AG04450 (cell line): ENCODE results near the gene IZUMO4. TPM values are rescaled to one million over a fixed set of nuclear protein-coding genes. Genes with fewer than 3 reads are reported as not detected.
A peak's percentile ranks its signal among the peaks of the same experiment; 100 is the strongest.

ENCODE experiments used
- CTCF ChIA-PET: fragments of 300-600, 350-600 bp; formaldehyde crosslinking; extraction: SDS; loops from one replicate; lab custom pipeline; 2022; ENCODE audit warnings: antibody characterized with exemption, inconsistent platforms; lab: Charles Lee
- POLR2A ChIA-PET: fragments of 350-600 bp; formaldehyde crosslinking; extraction: SDS; loops from one replicate; lab custom pipeline; 2021; ENCODE audit warnings: antibody characterized with exemption, inconsistent platforms; lab: Yijun Ruan, JAX
- DNase-seq: peaks from one replicate; pipeline ENCODE4 v3.0.0-alpha.2; 2011; ENCODE audit warnings: low read depth, low spot score
- H3K27ac ChIP-seq: one replicate; pipeline ENCODE4 v1.5.1; 2012; ENCODE audit warnings: low read depth, low read length, control low read depth
- H3K27me3 ChIP-seq: one replicate; pipeline ENCODE4 v1.6.0; 2012; ENCODE audit warnings: low read length; ENCODE audit not compliant: control insufficient read depth, insufficient read depth
- H3K4me3 ChIP-seq: 2 replicates; pipeline ENCODE4 v1.5.1; 2011; ENCODE audit warnings: mild to moderate bottlenecking, low read depth, low read length, control low read depth
- H3K9me3 ChIP-seq: 2 replicates; pipeline ENCODE4 v1.5.1; 2012; ENCODE audit warnings: low read length; ENCODE audit not compliant: control insufficient read depth, insufficient read depth
- polyA plus RNA-seq: library from polyadenylated mRNA; depleted of rRNA; stranded (reverse); fragments of >200 nt; gene quantifications from 2 replicates; pipeline ENCODE4 v1.2.3, GENCODE V29; 2011
- TF ChIP-seq, protein P1 (sequence below): IDR thresholded peaks from 2 replicates; pipeline ENCODE4 v1.5.1; 2011; ENCODE audit warnings: low read depth, low read length, control low read depth, inconsistent platforms

IZUMO4 gene
- polyA plus RNA-seq, 1 experiment, result 0.56 TPM

DNA sequence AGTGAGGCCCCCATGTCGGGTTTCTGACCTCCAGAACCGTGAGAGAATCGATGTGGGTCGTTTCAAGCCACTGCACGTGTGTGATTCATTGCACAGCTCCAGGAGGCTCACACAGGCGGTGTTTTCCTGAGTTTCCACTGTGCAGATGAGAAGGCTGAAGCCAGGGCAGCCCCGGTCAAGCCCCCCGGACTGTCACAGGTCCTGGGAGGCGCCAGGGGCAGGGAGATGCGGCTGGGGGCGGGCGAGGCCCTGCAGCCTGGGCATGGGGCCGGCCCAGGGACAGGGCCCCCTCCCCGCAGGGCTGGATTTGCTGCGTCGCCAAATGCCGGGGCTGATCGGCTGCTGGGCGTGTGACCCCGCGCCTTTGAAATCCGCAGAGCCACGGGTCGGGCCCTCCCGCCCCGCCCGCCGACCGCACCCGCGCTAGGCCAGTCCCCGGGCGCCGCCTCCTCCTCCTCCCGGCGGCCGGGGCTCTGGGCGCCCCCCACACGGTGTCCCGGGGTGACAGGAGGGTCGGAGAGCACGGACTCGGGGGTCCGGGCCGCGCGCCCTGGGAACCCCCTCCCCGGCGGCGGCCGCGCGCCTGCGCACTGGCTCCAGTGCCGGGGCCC is 35.7 kb upstream of the IZUMO4 start:
- Histone ChIP-seq H3K4me3 (peak overlapping the region; percentile 58), H3K9me3 (peaks cover 4% of the 10 kb centered on the region; the same call in 1 of the 2 replicates), H3K27me3 (no peaks in the 10 kb centered on the region), H3K27ac (peak overlapping the region; percentile 96)
- TF ChIP-seq, protein P1, sequence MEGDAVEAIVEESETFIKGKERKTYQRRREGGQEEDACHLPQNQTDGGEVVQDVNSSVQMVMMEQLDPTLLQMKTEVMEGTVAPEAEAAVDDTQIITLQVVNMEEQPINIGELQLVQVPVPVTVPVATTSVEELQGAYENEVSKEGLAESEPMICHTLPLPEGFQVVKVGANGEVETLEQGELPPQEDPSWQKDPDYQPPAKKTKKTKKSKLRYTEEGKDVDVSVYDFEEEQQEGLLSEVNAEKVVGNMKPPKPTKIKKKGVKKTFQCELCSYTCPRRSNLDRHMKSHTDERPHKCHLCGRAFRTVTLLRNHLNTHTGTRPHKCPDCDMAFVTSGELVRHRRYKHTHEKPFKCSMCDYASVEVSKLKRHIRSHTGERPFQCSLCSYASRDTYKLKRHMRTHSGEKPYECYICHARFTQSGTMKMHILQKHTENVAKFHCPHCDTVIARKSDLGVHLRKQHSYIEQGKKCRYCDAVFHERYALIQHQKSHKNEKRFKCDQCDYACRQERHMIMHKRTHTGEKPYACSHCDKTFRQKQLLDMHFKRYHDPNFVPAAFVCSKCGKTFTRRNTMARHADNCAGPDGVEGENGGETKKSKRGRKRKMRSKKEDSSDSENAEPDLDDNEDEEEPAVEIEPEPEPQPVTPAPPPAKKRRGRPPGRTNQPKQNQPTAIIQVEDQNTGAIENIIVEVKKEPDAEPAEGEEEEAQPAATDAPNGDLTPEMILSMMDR, result no peak
- DNase-seq, result no peak
- ChIA-PET POLR2A (interaction anchor here (0.6 to 0.8 kb wide), 2 partner anchors 13 to 98 kb away, joined by 3 to 4 read pairs; no protein-coding TSS in a partner anchor), CTCF (no interaction called here)

DNA sequence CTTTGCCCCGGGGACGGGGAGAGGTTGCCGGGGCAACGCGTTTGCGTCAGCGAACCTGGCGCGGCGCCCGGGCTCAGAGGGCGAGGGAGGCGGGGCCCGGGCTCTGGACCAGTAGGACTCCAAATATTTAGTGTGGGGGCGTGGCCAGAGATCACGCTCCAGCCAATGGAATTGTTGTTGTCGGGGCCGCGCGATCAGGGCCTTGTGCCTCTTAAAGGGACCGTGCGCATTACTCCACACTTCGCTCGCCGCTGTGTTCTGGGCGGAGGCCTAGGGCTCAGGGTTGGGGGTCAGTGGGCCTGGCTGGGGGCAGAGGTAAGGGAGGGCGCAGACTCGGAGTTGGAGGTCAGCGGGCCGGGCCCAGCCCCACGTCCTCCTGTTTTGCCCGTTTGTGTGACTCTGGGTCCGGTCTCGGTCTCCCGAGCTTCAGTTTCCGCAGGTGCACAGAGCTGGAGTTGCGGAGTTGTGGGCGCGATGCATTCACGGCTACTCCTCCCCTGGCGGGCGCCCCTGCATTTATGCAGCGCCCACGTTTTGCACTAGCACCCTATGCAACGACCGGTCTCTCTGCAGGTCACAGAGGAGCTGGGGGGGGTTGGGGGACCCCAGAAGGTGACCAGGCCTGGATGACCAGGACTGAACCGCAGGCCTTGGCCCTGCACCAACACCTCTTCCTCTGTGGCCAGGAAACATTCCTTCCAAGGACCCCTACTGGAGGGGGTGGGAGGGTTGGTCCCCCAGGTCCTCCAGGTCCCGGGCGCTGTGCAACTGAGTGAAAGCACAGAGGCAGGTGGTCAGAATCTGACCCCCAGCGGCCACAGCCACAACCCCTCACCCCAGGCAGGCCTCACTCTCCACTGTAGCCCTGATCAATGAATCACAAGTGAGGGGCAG is 35.0 kb upstream of the IZUMO4 start:
- peak; percentile 92 for DNase-seq
- peak overlapping the region; percentile 68 for H3K4me3 ChIP-seq
- CTCF ChIA-PET, result interaction anchor here (0.5 kb wide), 1 partner anchor 43 kb away, joined by 8 read pairs; no protein-coding TSS in a partner anchor
- H3K27me3 ChIP-seq, result no peaks in the 10 kb centered on the region
- POLR2A ChIA-PET, result interaction anchor here (0.6 to 0.8 kb wide), 3 partner anchors 10 to 132 kb away, joined by 3 to 8 read pairs (median 3); no protein-coding TSS in a partner anchor
- TF ChIP-seq, protein P1, result no peak
- H3K27ac ChIP-seq, result peak overlapping the region; percentile 61
- H3K9me3 ChIP-seq, result peaks cover 4% of the 10 kb centered on the region; the same call in 1 of the 2 replicates

DNA sequence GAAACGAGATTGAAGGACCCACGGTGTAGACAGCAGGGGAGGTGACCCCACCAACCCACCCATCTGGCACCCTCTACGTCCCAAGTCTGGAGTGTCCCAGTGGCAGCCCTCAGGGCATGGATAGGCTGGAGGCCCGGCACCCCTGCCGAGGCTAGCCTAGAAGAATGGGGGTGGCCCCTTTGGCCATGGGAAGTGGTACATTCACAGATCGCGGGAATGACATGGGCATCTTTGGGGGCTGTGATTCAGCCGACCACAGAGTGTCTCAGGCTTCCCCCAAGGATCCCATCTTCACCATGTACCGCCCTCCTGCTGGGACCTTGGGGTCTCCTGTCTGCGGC is 34.4 kb upstream of the IZUMO4 start:
- no peaks in the 10 kb centered on the region for H3K27me3 ChIP-seq
- no peak for DNase-seq
- no peak overlapping the region for H3K27ac ChIP-seq
- TF ChIP-seq, protein P1, result no peak
- POLR2A ChIA-PET, result interaction anchor here (0.6 to 0.8 kb wide), 3 partner anchors 9 to 133 kb away, joined by 3 to 8 read pairs (median 3); no protein-coding TSS in a partner anchor
- peaks cover 4% of the 10 kb centered on the region; the same call in 1 of the 2 replicates for H3K9me3 ChIP-seq
- CTCF ChIA-PET, result interaction anchor here (0.5 kb wide), 1 partner anchor 43 kb away, joined by 8 read pairs; no protein-coding TSS in a partner anchor
- peak overlapping the region; percentile 68 for H3K4me3 ChIP-seq

DNA sequence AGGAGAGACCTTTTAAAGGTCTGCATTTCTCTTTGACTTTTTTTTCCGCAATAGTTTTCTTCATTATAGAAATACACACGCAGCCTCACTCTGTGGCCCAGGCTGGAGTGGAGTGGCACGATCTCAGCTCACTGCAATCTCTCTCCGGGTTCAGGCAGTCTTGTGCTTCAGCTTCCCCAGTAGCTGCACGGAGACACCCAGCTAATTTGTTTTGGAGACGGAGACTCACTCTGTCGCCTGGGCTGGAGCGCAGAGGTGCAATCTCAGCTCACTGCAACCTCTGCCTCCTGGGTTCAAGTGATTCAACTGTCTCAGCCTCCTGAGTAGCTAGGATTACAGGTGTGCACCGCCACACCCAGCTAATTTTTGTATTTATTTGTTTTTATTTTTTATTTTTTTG is 33.9 kb upstream of the IZUMO4 start:
- TF ChIP-seq, protein P1, result no peak
- Histone ChIP-seq H3K27me3 (no peaks in the 10 kb centered on the region), H3K4me3 (no peak overlapping the region), H3K27ac (no peak overlapping the region), H3K9me3 (peaks cover 4% of the 10 kb centered on the region; the same call in 1 of the 2 replicates)
- CTCF ChIA-PET, result no interaction called here
- POLR2A ChIA-PET, result no interaction called here
- no peak for DNase-seq
